ENCODE results near the gene KHK. TPM values are rescaled to one million over a fixed set of nuclear protein-coding genes. Genes with fewer than 3 reads are reported as not detected.
A peak's percentile ranks its signal among the peaks of the same experiment; 100 is the strongest.

Gene KHK
- total and polyA plus RNA-seq, 9 of the 15 experiments (the other 6 are each of a cell fraction or from before 2014, with no cell fraction given) = 1.5 to 10.7 (median 5.2) TPM

DNA sequence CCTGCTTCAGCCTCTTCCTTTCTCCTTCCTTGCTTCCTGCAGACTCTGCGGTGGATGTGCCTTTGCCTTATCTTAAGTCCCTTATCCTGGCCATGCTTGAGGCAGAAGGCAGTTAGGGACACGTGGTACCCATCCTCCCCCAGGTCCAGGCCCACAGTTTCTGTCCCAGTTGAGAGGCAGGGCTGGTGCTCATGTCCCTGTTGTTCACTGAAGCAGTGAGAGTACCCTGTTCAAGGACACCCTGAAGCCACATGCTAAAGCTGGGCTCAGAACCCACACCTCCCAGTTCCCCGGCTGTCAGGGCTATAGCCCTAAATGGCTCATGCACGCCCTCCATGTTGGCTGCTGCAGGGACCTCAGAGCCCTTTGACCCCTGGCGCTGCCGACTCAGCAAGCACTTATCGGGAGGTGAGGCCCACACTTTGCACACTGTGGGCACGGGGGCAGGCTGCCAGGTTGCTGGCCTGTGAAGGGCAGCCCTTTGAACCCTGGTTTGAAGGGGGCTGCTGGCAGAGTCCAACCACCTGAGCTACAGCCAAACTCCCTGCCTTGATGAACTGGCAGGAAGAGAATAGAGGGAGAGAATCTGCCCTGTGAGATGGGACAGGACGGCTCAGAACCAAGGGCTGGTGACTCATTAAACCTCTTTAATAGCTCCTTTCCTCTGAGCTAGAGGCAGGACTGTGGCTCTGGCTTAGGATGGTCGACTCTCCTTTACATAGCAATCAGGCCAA is 6.3 kb downstream of the KHK start (continued):
- TF ChIP-seq, protein P1, sequence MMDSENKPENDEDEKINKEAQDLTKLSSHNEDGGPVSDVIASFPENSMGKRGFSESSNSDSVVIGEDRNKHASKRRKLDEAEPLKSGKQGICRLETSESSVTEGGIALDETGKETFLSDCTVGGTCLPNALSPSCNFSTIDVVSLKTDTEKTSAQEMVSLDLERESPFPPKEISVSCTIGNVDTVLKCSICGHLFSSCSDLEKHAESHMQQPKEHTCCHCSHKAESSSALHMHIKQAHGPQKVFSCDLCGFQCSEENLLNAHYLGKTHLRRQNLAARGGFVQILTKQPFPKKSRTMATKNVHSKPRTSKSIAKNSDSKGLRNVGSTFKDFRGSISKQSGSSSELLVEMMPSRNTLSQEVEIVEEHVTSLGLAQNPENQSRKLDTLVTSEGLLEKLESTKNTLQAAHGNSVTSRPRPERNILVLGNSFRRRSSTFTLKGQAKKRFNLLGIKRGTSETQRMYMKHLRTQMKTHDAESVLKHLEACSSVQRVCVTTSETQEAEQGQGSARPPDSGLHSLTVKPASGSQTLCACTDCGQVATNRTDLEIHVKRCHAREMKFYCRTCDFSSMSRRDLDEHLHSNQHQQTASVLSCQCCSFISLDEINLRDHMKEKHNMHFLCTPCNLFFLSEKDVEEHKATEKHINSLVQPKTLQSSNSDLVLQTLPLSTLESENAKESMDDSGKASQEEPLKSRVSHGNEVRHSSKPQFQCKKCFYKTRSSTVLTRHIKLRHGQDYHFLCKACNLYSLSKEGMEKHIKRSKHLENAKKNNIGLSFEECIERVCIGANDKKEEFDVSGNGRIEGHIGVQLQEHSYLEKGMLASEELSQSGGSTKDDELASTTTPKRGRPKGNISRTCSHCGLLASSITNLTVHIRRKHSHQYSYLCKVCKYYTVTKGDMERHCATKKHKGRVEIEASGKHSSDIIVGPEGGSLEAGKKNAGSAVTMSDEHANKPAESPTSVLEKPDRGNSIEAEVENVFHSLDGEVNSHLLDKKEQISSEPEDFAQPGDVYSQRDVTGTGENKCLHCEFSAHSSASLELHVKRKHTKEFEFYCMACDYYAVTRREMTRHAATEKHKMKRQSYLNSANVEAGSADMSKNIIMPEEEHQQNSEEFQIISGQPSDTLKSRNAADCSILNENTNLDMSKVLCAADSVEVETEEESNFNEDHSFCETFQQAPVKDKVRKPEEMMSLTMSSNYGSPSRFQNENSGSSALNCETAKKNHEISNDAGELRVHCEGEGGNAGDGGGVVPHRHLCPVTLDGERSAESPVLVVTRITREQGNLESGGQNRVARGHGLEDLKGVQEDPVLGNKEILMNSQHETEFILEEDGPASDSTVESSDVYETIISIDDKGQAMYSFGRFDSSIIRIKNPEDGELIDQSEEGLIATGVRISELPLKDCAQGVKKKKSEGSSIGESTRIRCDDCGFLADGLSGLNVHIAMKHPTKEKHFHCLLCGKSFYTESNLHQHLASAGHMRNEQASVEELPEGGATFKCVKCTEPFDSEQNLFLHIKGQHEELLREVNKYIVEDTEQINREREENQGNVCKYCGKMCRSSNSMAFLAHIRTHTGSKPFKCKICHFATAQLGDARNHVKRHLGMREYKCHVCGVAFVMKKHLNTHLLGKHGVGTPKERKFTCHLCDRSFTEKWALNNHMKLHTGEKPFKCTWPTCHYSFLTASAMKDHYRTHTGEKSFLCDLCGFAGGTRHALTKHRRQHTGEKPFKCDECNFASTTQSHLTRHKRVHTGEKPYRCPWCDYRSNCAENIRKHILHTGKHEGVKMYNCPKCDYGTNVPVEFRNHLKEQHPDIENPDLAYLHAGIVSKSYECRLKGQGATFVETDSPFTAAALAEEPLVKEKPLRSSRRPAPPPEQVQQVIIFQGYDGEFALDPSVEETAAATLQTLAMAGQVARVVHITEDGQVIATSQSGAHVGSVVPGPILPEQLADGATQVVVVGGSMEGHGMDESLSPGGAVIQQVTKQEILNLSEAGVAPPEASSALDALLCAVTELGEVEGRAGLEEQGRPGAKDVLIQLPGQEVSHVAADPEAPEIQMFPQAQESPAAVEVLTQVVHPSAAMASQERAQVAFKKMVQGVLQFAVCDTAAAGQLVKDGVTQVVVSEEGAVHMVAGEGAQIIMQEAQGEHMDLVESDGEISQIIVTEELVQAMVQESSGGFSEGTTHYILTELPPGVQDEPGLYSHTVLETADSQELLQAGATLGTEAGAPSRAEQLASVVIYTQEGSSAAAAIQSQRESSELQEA (IDR thresholded peaks at IDR 0.05; ENCODE audit: low read depth) = no peak
- TF ChIP-seq CC2D1A (IDR thresholded peaks at IDR 0.05) (no peak), NR3C1 (CRISPR knock-in tag; IDR thresholded peaks at IDR 0.05) (no peak), POLR2B (IDR thresholded peaks at IDR 0.05; ENCODE audit: low read depth, partially characterized antibody) (no peak), L3MBTL2 (IDR thresholded peaks at IDR 0.05) (peak; percentile 96), ZEB2 (IDR thresholded peaks at IDR 0.05) (0 out of 2 replicates have a peak, but pooled peaks have one; percentile 38), FOXM1 (IDR thresholded peaks at IDR 0.05; ENCODE audit: low read depth) (no peak), FOXM1 (CRISPR knock-in tag; IDR thresholded peaks at IDR 0.05; ENCODE audit: low read depth) (0 out of 2 replicates have a peak, but pooled peaks have one; percentile 53)
- TF ChIP-seq, protein P2, sequence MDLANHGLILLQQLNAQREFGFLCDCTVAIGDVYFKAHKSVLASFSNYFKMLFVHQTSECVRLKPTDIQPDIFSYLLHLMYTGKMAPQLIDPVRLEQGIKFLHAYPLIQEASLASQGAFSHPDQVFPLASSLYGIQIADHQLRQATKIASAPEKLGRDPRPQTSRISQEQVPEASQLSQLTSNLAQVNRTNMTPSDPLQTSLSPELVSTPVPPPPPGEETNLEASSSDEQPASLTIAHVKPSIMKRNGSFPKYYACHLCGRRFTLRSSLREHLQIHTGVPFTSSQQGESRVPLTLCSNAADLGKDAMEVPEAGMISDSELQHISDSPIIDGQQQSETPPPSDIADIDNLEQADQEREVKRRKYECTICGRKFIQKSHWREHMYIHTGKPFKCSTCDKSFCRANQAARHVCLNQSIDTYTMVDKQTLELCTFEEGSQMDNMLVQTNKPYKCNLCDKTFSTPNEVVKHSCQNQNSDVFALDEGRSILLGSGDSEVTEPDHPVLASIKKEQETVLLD (IDR thresholded peaks at IDR 0.05) = peak; percentile 29; the same call in 1 of the 2 replicates
